SK-N-SH treated with all-trans-retinoic acid at 6 μM for 48 hours (cell line): ENCODE results near the gene TNPO2.

Experiments
- GLIS3 ChIP-seq: fragments of 250-450 bp; sonication (Bioruptor Pico); IDR thresholded peaks from 2 replicates; pipeline ENCODE4 v1.5.0; 2020; ENCODE audit warnings: mild to moderate bottlenecking, moderate library complexity
- ISL1 ChIP-seq: fragments of 250-450 bp; sonication (Bioruptor Pico); IDR thresholded peaks from 2 replicates; pipeline ENCODE4 v2.1.2; 2022; ENCODE audit warnings: mild to moderate bottlenecking, moderate library complexity
- TOX ChIP-seq: fragments of 250-450 bp; sonication (Bioruptor Pico); IDR thresholded peaks from 2 replicates; pipeline ENCODE4 v1.8.0; 2021; ENCODE audit warnings: mild to moderate bottlenecking, moderate library complexity, borderline replicate concordance
- ZFP30 ChIP-seq: fragments of 450-650 bp; formaldehyde crosslinking; IDR thresholded peaks from 2 replicates; pipeline ENCODE4 v1.5.0; 2022; ENCODE audit warnings: mild to moderate bottlenecking, moderate library complexity
- ZNF565 ChIP-seq: fragments of 450-650 bp; formaldehyde crosslinking; conservative IDR thresholded peaks from 2 replicates; pipeline ENCODE4 v1.5.0; 2020; ENCODE audit warnings: low read depth, mild to moderate bottlenecking, moderate library complexity
- TF ChIP-seq, protein P1 (sequence below): fragments of 250-450 bp; sonication (Bioruptor Pico); IDR thresholded peaks from 2 replicates; pipeline ENCODE4 v1.8.0; 2020; ENCODE audit warnings: mild to moderate bottlenecking, moderate library complexity, borderline replicate concordance
- TF ChIP-seq, protein P2 (sequence below): fragments of 250-450 bp; sonication (Bioruptor Pico); IDR thresholded peaks from 2 replicates; pipeline ENCODE4 v1.5.1; 2021; ENCODE audit warnings: mild to moderate bottlenecking, moderate library complexity

GRCh38 chr19:12657966-12658365 lies 65.8 kb downstream of the TNPO2 start:
- TF ChIP-seq, protein P1, sequence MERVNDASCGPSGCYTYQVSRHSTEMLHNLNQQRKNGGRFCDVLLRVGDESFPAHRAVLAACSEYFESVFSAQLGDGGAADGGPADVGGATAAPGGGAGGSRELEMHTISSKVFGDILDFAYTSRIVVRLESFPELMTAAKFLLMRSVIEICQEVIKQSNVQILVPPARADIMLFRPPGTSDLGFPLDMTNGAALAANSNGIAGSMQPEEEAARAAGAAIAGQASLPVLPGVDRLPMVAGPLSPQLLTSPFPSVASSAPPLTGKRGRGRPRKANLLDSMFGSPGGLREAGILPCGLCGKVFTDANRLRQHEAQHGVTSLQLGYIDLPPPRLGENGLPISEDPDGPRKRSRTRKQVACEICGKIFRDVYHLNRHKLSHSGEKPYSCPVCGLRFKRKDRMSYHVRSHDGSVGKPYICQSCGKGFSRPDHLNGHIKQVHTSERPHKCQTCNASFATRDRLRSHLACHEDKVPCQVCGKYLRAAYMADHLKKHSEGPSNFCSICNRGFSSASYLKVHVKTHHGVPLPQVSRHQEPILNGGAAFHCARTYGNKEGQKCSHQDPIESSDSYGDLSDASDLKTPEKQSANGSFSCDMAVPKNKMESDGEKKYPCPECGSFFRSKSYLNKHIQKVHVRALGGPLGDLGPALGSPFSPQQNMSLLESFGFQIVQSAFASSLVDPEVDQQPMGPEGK (CRISPR knock-in tag), result no peak
- TF ChIP-seq ZFP30 (CRISPR knock-in tag) (no peak), TOX (CRISPR knock-in tag) (no peak), GLIS3 (CRISPR knock-in tag) (no peak), ISL1 (no peak), ZNF565 (CRISPR knock-in tag) (no peak)
- TF ChIP-seq, protein P2, sequence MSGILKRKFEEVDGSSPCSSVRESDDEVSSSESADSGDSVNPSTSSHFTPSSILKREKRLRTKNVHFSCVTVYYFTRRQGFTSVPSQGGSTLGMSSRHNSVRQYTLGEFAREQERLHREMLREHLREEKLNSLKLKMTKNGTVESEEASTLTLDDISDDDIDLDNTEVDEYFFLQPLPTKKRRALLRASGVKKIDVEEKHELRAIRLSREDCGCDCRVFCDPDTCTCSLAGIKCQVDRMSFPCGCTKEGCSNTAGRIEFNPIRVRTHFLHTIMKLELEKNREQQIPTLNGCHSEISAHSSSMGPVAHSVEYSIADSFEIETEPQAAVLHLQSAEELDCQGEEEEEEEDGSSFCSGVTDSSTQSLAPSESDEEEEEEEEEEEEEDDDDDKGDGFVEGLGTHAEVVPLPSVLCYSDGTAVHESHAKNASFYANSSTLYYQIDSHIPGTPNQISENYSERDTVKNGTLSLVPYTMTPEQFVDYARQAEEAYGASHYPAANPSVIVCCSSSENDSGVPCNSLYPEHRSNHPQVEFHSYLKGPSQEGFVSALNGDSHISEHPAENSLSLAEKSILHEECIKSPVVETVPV (CRISPR knock-in tag), result no peak
